Islet precursor cell (in vitro differentiated cells): Measurements from ENCODE around the gene ZNF674.
"Not testable (repeated sequence)": the region's sequence is repeated elsewhere in the genome, so short reads cannot be mapped to it uniquely, and the experiment has no call there.

Experiments
- DNase-seq: peaks from one replicate; pipeline ENCODE4 v3.0.0-alpha.2; 2018

ZNF674 gene

GRCh38 chrX:46460801-46461659, 84.2 kb downstream of the ZNF674 start:
- DNase-seq = not testable (repeated sequence)

GRCh38 chrX:46459603-46460002, 85.6 kb downstream of the ZNF674 start:
- DNase-seq = no peak

GRCh38 chrX:46456125-46456922, 88.9 kb downstream of the ZNF674 start:
- DNase-seq = no peak
